Ovary (tissue), 9 donors: Measurements from ENCODE around the gene FBXL16. TPM values are rescaled to one million over a fixed set of nuclear protein-coding genes. Genes with fewer than 3 reads are reported as not detected.
A peak's percentile ranks its signal among the peaks of the same experiment; 100 is the strongest.

Source experiments
- DNase-seq, 5 donors: peaks; one replicate each; pipeline ENCODE4 v3.0.0-alpha.2; 2019 to 2020
- H3K27ac ChIP-seq, 2 donors: fragments of 200-600 bp; one replicate each; pipeline versions ENCODE4 v1.5.1 to v1.8.0; 2019 to 2022
- H3K27me3 ChIP-seq: fragments of 200-600 bp; one replicate; pipeline ENCODE4 v1.8.0; 2022
- H3K36me3 ChIP-seq: fragments of 200-600 bp; sonication (generic); one replicate; pipeline ENCODE4 v1.5.1; 2019
- H3K4me1 ChIP-seq: one replicate; pipeline ENCODE4 v1.8.1; 2013; ENCODE audit warnings: mild to moderate bottlenecking, moderate library complexity; ENCODE audit not compliant: insufficient read depth
- H3K4me3 ChIP-seq: fragments of 200-600 bp; sonication (generic); one replicate; pipeline ENCODE4 v1.5.1; 2017
- H3K9me3 ChIP-seq, 2 donors: fragments of 200-600 bp in 1 of 2; sonication (generic) in 1 of 2; one replicate each; pipeline versions ENCODE4 v1.5.1 to v1.8.1; 2013 to 2019; ENCODE audit warnings: mild to moderate bottlenecking in 1 of 2, moderate library complexity in 1 of 2
- CTCF ChIP-seq, 3 donors: fragments of 450-650 bp in 2 of 3; fragments of 200-600 bp in 1 of 3; IDR thresholded peaks; one replicate each; pipeline versions ENCODE4 v1.5.1 to v1.8.0; 2016 to 2022; ENCODE audit warnings: antibody characterized with exemption in 3 of 3, mild to moderate bottlenecking in 1 of 3
- EP300 ChIP-seq: sonication (generic); formaldehyde crosslinking; IDR thresholded peaks from one replicate; pipeline ENCODE4 v1.6.1; 2017; ENCODE audit warnings: antibody characterized with exemption
- POLR2A ChIP-seq: fragments of 450-650 bp; IDR thresholded peaks from one replicate; pipeline ENCODE4 v1.6.1; 2017; ENCODE audit warnings: antibody characterized with exemption, mild to moderate bottlenecking, moderate library complexity
- WGBS, 3 donors: extraction: QIAGEN DNeasy Blood & Tissue Kit in 1 of 3; methylation state at CpG; one replicate each; pipeline versions ENCODE4 v1.1.5 to v1.1.7; 2013 to 2017; 5-methylcytosine and 5-hydroxymethylcytosine counted together
- intact Hi-C, 4 donors: fragments of 100-400 bp; cut with DNase I; formaldehyde crosslinking; loops; one replicate each; pipeline versions ENCODE4 v1.11.0 to v1.15.1; 2022 to 2023
- polyA plus RNA-seq, 2 donors: library from polyadenylated mRNA; stranded (reverse); fragments of 200-250 nt in 1 of 2; fragments of 350-450 nt in 1 of 2; fragmentation: Illumina TruSeq in 1 of 2; extraction: RNeasy Lipid Tissue Mini Kit (QIAGEN cat#74804) in 1 of 2; gene quantifications; one replicate each; pipeline ENCODE4 v1.2.3, GENCODE V29; 2013 to 2014
- total RNA-seq, 7 donors: library from RNA; depleted of rRNA in 2 of 7; stranded (reverse); fragments of >200 nt in 2 of 7; fragmentation: NEBNext Ultra II Directional in 3 of 7; extraction: Animal tissue kit (Norgen Biotek cat#: 25700) in 3 of 7; gene quantifications; one replicate each; pipeline versions ENCODE4 v1.1.0 to v1.2.4, GENCODE V29; 2016 to 2023
- donor health status: DM: no; HTN: no; CAD: no; lungs with moderate emphysema.
- donor health status: DM: no; HTN: no; CAD: no.
- donor health status: Bipolar disorder and iron deficiency.
- donor health status: DM: yes; HTN: yes; CAD: no.
- donor health status: DM: no; HTN: no; CAD: no.
- donor health status: DM: yes; HTN: yes; CAD: no.

Gene FBXL16
- total and polyA plus RNA-seq, 9 donors, result 0.22 to 2.5 (median 0.95) TPM; not detected in 1

GRCh38 chr16:728890-729744 is 23.5 kb upstream of the FBXL16 start:
- WGBS, 3 donors, result 43 to 63% (median 58%) methylated on average over 40 to 55 of the region's 55 CpGs
- TF ChIP-seq EP300, result no peak
- no peak for TF ChIP-seq POLR2A
- TF ChIP-seq CTCF (IDR thresholded peaks at IDR 0.05), result no peak
- no peak for DNase-seq
- Histone ChIP-seq H3K4me1 (peaks cover 9% of the 10 kb centered on the region), H3K36me3 (no peaks in the 10 kb centered on the region), H3K9me3 (no peaks in the 10 kb centered on the region), H3K27ac (no peak overlapping the region), H3K27me3 (peaks cover 15% of the 10 kb centered on the region), H3K4me3 (no peak overlapping the region)
- intact Hi-C loops, result no loop called here

- intact Hi-C loops, result no loop called here
- DNase-seq, result peak in 1 of 5 donors; percentile 41
- Histone ChIP-seq H3K27ac (no peak overlapping the region), H3K36me3 (no peaks in the 10 kb centered on the region), H3K9me3 (no peaks in the 10 kb centered on the region), H3K4me3 (peak overlapping the region; percentile 32), H3K4me1 (peaks cover 9% of the 10 kb centered on the region), H3K27me3 (peaks cover 15% of the 10 kb centered on the region)
- TF ChIP-seq EP300, result no peak
- TF ChIP-seq POLR2A, result no peak
- no peak for TF ChIP-seq CTCF (IDR thresholded peaks at IDR 0.05)
- 0 to 2% (median 1%) methylated on average over 36 to 80 of the region's 80 CpGs for WGBS, 3 donors
These were observed 22.7 kb upstream of the FBXL16 start for GRCh38 chr16:728131-728889.

GRCh38 chr16:727291-727977 is 21.8 kb upstream of the FBXL16 start:
- Histone ChIP-seq H3K9me3 (no peaks in the 10 kb centered on the region), H3K27ac (no peak overlapping the region), H3K27me3 (peaks cover 15% of the 10 kb centered on the region), H3K36me3 (no peaks in the 10 kb centered on the region), H3K4me3 (peak overlapping the region; percentile 32), H3K4me1 (peaks cover 9% of the 10 kb centered on the region)
- TF ChIP-seq EP300 (no peak), CTCF (IDR thresholded peaks at IDR 0.05) (no peak), POLR2A (no peak)
- DNase-seq, result no peak
- WGBS, 3 donors, result 0 to 2% (median 1%) methylated on average over 28 to 61 of the region's 61 CpGs
- intact Hi-C loops, result no loop called here
